HepG2 (cell line): ENCODE data around the gene CLTCL1. TPM values are rescaled to one million over a fixed set of nuclear protein-coding genes. Genes with fewer than 3 reads are reported as not detected.

Experiments used
- ARHGAP35 ChIP-seq: sonication (generic); formaldehyde crosslinking; IDR thresholded peaks from 2 replicates; pipeline ENCODE4 v1.9.0; 2022; ENCODE audit warnings: mild to moderate bottlenecking, inconsistent platforms, moderate library complexity, missing genetic modification reagents, borderline replicate concordance
- CREM ChIP-seq, 2 experiments: sonication (generic) in 1 of 2; formaldehyde crosslinking in 1 of 2; IDR thresholded peaks; 2 replicates each; pipeline versions ENCODE4 v1.4.0 to v1.6.1; 2016 to 2020; ENCODE audit warnings: antibody characterized with exemption in 1 of 2, mild to moderate bottlenecking in 1 of 2, missing genetic modification reagents in 1 of 2
- ERF ChIP-seq: IDR thresholded peaks from 2 replicates; pipeline ENCODE4 v1.6.1; 2018; ENCODE audit warnings: missing biosample characterization, missing genetic modification reagents
- HINFP ChIP-seq: sonication (generic); formaldehyde crosslinking; IDR thresholded peaks from 2 replicates; pipeline ENCODE4 v1.4.0; 2020; ENCODE audit warnings: low read depth, mild to moderate bottlenecking, missing genetic modification reagents
- HNF4A ChIP-seq: sonication (generic); formaldehyde crosslinking; IDR thresholded peaks from 2 replicates; pipeline ENCODE4 v1.4.0; 2020; ENCODE audit warnings: missing genetic modification reagents
- HNRNPUL1 ChIP-seq: fragments of 200-400 bp; formaldehyde crosslinking; IDR thresholded peaks from 2 replicates; pipeline ENCODE4 v1.6.1; 2017; ENCODE audit warnings: low read depth, mild to moderate bottlenecking, low read length, moderate library complexity
- HOXD1 ChIP-seq: sonication (generic); formaldehyde crosslinking; IDR thresholded peaks from 2 replicates; pipeline ENCODE4 v1.5.0; 2020; ENCODE audit warnings: missing genetic modification reagents
- IKZF1 ChIP-seq: fragments of 450-650 bp; IDR thresholded peaks from 2 replicates; pipeline ENCODE4 v1.7.1; 2016
- KDM4B ChIP-seq: sonication (generic); formaldehyde crosslinking; IDR thresholded peaks from 2 replicates; pipeline ENCODE4 v1.4.0; 2020; ENCODE audit warnings: missing genetic modification reagents
- NKX3-1 ChIP-seq: sonication (generic); formaldehyde crosslinking; IDR thresholded peaks from 2 replicates; pipeline ENCODE4 v1.5.0; 2020; ENCODE audit warnings: missing genetic modification reagents
- PAX8 ChIP-seq: sonication (generic); formaldehyde crosslinking; IDR thresholded peaks from 2 replicates; pipeline ENCODE4 v1.8.0; 2022; ENCODE audit warnings: mild to moderate bottlenecking, missing genetic modification reagents, borderline replicate concordance
- REST ChIP-seq, 2 experiments: IDR thresholded peaks; 2 replicates each; pipeline ENCODE4 v1.6.1; 2011 to 2012; ENCODE audit warnings: low read length in 2 of 2, borderline replicate concordance in 1 of 2, low read depth in 1 of 2, mild to moderate bottlenecking in 1 of 2, moderate library complexity in 1 of 2
- RFX1 ChIP-seq: fragments of 450-650 bp; IDR thresholded peaks from 2 replicates; pipeline ENCODE4 v1.6.1; 2017
- SNAPC2 ChIP-seq: sonication (generic); formaldehyde crosslinking; IDR thresholded peaks from 2 replicates; pipeline ENCODE4 v1.8.1; 2022; ENCODE audit warnings: mild to moderate bottlenecking, missing genetic modification reagents
- ZBTB20 ChIP-seq: sonication (generic); formaldehyde crosslinking; IDR thresholded peaks from 2 replicates; pipeline ENCODE4 v1.8.1; 2023; ENCODE audit warnings: missing genetic modification reagents, low read depth, mild to moderate bottlenecking, borderline replicate concordance
- ZC3H13 ChIP-seq: sonication (generic); formaldehyde crosslinking; IDR thresholded peaks from 2 replicates; pipeline ENCODE4 v1.8.1; 2023; ENCODE audit warnings: mild to moderate bottlenecking, missing genetic modification reagents, moderate library complexity
- ZNF512 ChIP-seq: sonication (generic); formaldehyde crosslinking; IDR thresholded peaks from 2 replicates; pipeline ENCODE4 v1.4.0; 2020; ENCODE audit warnings: mild to moderate bottlenecking, missing genetic modification reagents
- ZNF543 ChIP-seq: sonication (generic); formaldehyde crosslinking; IDR thresholded peaks from 2 replicates; pipeline ENCODE4 v1.4.0; 2020; ENCODE audit warnings: mild to moderate bottlenecking, missing genetic modification reagents
- ZNF619 ChIP-seq: sonication (generic); formaldehyde crosslinking; IDR thresholded peaks from 2 replicates; pipeline ENCODE4 v1.4.0; 2020; ENCODE audit warnings: mild to moderate bottlenecking, missing genetic modification reagents
- ZNF710 ChIP-seq: sonication (generic); formaldehyde crosslinking; IDR thresholded peaks from 2 replicates; pipeline ENCODE4 v1.5.0; 2020; ENCODE audit warnings: mild to moderate bottlenecking, missing genetic modification reagents, borderline replicate concordance
- ZNF841 ChIP-seq: sonication (generic); formaldehyde crosslinking; IDR thresholded peaks from 2 replicates; pipeline ENCODE4 v1.8.1; 2023; ENCODE audit warnings: missing genetic modification reagents, borderline replicate concordance
- ZNF891 ChIP-seq: sonication (generic); formaldehyde crosslinking; IDR thresholded peaks from 2 replicates; pipeline ENCODE4 v1.5.0; 2020; ENCODE audit warnings: mild to moderate bottlenecking, missing genetic modification reagents
- polyA plus RNA-seq, 8 experiments: library from polyadenylated mRNA; depleted of rRNA in 3 of 8; stranded (reverse) in 7 of 8; unstranded in 1 of 8; fragments of >200 nt; fragmentation: Illumina TruSeq in 4 of 8; extraction: Trizol in 4 of 8; gene quantifications; 2 replicates each; pipeline versions ENCODE4 v1.2.1 to v1.2.3, GENCODE V29; 2011 to 2016; ENCODE audit warnings: low read depth in 4 of 8, missing spikeins in 1 of 8, mixed read lengths in 1 of 8; ENCODE audit not compliant: insufficient read depth in 1 of 8
- total RNA-seq, 5 experiments: library from RNA; depleted of rRNA; stranded (reverse); fragments of >200 nt; fragmentation: Illumina TruSeq; extraction: Trizol; gene quantifications; 2 replicates each; pipeline ENCODE4 v1.2.3, GENCODE V29; 2016; ENCODE audit warnings: low read depth in 1 of 5

Gene CLTCL1
- total and polyA plus RNA-seq, 2 of the 13 experiments (the other 11 are each of a cell fraction or from before 2014, with no cell fraction given): 8.1 to 10.9 TPM

DNA sequence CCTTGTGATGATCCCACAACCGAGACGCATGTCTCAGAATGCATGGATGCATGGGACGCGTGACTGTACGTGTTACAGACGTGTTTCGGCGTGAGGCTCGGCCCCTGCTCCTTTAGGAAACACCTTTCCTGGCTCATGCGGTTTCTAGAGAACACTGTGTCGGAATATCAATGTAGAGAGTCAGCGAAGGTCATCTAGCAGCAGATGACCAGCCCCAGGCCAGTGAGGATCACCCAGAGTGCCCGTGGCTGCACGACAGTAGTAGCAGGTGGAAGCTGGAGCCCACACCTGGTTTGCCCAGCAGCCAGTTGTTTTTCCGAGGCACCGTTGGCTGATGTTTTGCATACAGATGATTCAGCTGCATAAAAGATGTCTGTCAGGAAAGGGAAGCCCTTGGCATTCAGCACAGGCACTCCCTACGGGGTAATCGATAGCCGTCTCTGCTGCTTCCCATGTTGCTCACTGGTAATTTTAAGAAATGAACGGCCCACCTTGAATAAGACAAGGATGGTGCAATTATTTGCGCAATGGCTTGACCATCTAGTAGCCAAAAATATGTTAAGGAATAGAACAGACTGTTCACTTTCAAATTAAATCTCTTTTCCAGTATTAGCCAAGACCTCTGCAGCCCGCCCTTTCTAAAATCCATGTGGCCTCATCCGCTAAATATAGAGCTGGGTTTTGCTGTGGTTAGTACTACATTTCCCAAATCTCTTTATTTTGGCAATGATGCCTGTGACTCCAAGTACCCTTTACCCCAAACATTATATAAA, 1.1 kb upstream of the CLTCL1 start (continued):
- TF ChIP-seq ZNF891 (CRISPR knock-in tag) (0 out of 2 replicates have a peak, but pooled peaks have one; percentile 30), PAX8 (CRISPR knock-in tag) (0 out of 2 replicates have a peak, but pooled peaks have one; percentile 66), HNF4A (CRISPR knock-in tag) (no peak), CREM (IDR thresholded peaks at IDR 0.05) (no peak), CREM (CRISPR knock-in tag; IDR thresholded peaks at IDR 0.05) (no peak), IKZF1 (no peak), ZNF710 (CRISPR knock-in tag) (no peak), HINFP (CRISPR knock-in tag) (no peak; the same call in 1 of the 2 replicates), ZNF512 (CRISPR knock-in tag) (no peak), ZNF619 (CRISPR knock-in tag) (no peak), HNRNPUL1 (no peak), ZNF543 (no peak), HOXD1 (no peak), ARHGAP35 (CRISPR knock-in tag) (no peak), RFX1 (no peak), KDM4B (CRISPR knock-in tag) (no peak), ZNF841 (CRISPR knock-in tag) (no peak), NKX3-1 (CRISPR knock-in tag) (no peak), ERF (no peak), ZC3H13 (no peak), ZBTB20 (CRISPR knock-in tag) (no peak), SNAPC2 (CRISPR knock-in tag) (no peak), REST (IDR thresholded peaks at IDR 0.05; ENCODE audit: borderline replicate concordance in 1 of 2, low read depth in 1 of 2, low read length in 2 of 2) (no peak)
